ENCODE measurements around the gene FBF1.

The FBF1 gene

DNA sequence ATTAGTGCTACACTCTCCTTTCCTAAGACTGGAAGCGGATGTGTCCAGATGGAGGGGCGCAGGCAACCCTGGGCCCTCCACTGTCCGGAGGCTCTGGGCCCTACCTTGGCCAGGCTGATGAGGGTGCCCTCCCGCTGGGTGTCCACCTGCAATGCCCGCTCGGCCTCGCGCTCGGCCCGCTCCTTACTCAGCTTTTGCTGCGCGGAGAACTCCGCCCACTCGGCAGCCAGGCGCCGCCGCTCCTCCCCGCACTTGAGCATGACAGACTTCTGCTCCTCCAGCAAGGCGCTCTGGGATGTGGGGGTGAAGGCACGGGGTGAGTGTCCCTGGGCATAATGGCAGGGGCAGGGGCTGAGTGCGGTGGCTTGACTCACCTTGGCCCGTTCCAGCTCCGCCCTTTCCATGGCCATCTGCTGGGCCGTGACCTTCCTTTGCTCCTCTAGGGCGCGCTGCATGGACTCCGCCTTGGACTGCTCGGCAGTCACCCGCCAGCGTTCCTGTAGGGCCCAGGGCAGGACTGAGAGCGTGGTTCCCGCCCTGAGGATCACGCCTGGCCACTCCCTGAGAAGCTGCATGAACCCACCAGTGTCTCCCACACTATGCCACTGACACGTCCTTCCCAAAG lies 26.1 kb downstream of the FBF1 start:
- no peak for DNase-seq

DNA sequence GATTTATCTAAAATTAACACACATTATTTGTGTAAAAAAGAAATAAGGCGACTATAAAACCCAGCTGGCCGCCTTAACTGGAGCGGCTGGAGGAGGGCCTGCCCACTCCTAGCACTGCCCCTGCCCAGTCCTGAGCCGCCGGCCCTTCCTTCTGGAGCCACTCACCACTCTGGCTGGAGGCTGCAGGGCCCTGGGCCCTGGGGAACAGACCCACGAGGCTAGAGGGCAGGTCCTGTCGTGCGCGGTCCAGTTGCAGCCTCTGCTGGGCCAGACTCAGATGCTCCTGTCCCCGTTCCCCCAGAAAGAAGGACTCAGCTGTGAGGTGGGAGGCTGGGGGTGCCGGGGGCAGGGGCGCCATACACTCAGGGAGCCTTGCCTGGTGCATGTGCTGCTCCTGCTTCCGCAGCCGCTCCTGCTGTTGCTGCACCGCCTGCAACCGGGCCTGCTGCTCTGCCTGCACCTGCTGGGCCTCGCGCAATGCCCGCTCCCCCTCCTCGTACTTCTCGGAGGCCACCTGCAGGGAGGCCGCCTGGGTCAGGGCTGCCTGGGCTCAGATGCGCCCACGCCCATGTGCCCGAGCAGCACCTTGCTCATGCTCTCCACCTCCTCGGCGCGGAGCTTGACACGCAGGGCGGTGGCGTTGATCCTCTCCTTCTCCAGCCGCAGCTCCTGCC lies 27.2 kb downstream of the FBF1 start:
- DNase-seq, result no peak

DNA sequence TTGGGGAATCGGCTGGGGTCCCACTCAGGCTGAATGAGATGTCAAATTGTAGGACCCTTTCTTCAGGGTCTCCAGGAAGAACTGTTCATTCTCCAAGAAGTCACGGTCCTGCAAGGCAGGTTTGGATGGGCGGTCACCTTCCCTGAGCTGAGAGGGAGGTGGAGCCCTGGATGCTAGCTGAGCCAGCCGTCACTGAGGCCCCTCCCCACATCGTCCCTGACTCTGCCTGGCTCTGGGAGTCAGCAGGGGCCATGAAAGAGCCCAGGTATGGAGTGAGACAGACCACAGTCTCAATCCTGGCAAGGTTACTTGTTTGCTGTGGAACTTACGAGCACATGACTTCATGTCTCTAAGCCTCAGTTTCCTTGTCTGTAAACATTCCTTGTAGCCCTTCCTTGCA lies 30.1 kb downstream of the FBF1 start:
- no peak for DNase-seq

DNA sequence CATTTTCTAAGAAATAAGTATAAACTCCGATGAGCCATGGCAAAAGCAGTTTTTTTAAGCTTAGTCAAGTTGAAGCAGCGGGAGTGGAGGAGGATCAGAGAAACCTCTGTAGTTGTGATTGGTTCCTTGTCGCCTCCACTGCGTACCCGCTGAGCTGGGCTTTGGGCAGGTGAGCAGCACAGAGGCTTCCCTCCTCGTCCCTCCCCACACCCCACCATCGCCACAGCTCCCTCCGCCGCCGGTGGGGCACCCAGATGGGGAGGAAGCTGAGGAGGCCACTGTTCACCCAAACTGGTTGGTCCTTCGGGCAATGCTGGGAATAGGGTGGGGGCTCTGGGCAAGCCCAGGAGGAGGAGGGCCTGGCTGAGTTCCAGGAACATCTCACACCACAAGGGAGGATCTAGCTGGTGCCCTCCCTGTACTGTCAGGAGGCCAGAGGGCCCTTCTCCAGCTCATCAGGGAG lies 31.0 kb downstream of the FBF1 start:
- DNase-seq, result no peak

DNA sequence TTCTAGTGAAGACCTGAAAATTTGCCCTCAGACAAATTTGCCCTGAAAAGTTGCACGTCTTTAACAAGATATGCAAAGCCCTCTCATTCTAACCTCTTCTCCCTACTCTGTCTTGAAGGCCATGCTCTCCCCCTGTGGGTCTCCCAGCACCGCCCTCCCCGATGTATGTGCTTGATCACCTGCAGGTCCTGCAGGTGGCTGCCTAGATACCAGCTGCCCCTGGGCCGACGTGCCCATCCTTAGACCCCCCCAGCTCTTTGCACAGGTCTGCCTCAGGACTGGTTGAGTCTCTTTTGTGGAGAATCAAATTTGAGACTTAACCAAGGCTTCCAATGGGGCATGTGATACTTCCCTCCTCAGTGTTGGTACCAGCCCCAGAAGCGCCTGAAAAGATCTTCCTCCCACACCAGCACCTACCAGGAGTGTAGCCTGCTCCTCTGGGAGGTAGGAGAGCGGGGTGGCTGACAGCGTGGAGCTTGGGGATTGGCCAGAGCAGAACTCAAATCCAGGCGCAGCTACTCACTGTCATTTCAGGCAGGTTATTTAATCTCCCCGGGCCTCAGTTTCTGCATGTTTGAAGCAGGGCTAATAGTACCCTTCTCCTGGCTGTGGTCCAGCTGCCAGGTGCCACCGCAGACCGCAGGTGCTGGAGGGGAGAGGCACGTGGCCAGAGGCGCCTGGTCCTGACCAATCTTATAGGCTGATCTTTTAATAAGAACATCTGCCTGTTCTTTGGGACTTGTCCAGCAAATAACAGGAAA lies 31.6 kb downstream of the FBF1 start:
- DNase-seq, result no peak

DNA sequence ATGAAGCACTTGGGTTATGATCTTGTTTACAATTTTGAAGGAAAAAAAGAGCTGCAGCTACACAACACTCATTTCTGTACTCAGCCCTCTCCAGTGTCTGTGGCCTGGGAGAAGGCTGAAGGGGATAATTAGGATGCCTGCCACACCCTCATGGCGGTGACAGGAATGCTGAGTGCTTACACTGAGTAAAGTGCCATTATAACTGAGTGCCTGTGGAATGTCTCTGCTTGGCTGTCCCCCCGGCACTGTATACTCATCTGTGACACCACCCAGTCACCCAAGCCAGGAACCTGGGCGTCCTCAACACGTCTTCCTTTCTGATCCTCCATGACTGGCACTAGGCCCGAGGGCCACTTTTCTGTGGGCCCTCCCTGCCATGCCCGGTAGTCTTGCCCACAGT lies 32.6 kb downstream of the FBF1 start:
- DNase-seq, result no peak

DNA sequence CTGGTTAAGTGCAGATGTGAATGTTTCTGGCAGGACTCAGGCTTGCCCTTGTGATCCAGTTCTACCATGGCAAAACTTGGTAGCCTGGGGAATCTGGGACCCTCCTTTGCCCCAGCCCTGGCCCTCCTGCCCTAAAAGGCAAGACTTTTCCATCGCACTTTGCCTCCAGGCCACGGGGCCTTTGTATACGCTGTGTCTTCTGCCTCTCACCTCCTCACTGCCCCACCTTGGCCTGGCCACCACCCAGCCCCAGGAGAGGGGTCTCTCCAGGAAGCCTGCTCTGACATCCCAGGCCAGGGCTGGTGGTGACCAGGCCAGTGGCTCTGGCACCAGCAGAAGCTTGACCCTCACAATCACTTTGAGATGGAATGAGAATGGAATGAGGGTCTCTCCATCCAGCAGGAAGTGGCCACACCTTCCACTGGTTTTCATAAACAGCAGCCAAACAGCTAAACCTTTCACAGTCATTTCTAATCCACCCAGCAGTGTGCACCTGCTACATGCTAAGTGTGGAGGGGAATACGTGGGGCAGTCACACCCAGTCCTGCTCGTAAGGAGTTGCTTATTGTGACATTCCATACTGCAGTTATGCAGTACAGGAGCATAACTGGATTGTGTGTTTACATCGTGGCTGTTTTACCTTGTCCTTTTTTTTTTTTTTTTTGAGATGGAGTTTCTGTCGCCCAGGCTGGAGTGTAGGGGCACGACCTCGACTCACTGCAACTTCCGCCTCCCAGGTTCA lies 34.5 kb downstream of the FBF1 start:
- DNase-seq, result no peak

DNA sequence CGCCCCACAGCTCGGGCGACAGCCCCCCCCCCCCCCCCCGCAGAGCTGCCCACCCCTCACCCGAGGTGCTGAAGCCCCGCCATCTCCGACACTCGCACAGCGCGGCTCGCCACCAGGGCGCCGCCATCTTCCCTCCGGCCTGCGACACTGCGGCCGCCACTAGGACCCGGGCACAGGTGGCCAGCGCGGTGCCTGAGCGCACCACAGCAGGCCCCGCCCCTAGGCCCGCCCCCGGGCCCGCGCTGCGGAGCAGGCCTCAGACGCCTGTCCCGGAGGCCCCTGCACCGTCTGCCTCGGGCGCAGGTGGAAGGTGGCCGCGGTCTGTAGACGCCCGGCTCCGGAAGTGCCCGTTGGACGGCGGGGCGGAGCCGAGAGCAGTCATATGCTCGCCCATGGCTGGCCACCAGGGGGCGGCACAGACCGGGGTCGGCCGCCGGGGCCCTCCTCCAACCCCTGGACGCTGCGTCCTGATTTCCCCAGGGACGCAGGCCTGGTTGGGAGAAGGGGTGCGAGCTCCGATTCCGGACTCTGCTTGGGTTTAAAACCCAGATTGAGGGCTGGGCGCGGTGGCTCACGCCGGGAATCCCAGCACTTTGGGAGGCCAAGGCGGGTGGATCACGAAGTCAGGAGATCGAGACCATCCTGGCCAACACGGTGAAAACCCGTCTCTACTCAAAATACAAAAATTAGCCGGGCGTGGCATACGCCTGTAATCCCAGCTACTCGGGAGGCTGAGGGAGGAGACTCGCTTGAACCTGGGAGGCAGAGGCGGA lies 35.9 kb downstream of the FBF1 start, which contains the start of gene MRPL38:
Gene MRPL38, minus strand, starts transcription at position 136 of the 773 bp plus-strand sequence. Its CDS starts 9 bp downstream, at position 127.
- DNase-seq, result peak; percentile 97

DNA sequence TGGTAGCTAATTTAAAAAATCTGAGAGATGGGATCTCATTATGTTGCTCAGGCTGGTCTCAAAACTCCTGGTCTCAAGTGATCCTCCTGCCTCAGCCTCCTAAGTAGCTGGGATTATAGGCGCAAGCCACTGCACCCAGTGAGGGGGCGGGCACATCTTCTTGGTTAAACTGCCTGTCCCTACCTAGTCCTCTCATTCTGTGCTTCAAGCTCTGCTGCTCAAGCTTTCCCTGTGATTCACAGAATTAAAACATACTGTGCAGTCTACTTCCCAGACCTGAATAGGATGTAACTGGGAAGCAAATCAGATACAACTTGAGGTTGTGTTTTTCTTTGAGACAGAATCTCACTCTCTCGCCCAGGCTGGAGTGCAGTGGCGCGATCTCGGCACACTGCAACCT lies 38.4 kb downstream of the FBF1 start:
- no peak for DNase-seq

DNA sequence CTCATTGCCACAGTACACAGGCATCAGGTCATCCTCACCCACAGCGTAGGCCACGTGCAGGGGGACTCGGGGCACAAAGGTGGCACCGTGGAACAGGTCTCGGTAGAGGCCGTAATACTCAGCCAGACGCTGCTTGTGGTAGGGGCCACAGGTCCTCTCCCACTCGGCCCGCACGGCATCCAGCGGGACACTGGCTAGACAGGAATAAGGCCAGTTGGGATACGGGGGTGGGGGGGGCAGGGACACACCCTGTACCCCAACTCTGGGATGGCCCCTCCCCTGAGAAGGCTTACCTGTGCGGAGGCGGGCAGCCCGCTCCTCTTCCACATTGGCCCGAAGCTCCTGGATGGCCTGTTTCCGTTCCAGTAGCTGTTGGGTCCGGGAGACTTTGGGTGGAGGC lies 39.1 kb downstream of the FBF1 start:
- DNase-seq, result no peak

DNA sequence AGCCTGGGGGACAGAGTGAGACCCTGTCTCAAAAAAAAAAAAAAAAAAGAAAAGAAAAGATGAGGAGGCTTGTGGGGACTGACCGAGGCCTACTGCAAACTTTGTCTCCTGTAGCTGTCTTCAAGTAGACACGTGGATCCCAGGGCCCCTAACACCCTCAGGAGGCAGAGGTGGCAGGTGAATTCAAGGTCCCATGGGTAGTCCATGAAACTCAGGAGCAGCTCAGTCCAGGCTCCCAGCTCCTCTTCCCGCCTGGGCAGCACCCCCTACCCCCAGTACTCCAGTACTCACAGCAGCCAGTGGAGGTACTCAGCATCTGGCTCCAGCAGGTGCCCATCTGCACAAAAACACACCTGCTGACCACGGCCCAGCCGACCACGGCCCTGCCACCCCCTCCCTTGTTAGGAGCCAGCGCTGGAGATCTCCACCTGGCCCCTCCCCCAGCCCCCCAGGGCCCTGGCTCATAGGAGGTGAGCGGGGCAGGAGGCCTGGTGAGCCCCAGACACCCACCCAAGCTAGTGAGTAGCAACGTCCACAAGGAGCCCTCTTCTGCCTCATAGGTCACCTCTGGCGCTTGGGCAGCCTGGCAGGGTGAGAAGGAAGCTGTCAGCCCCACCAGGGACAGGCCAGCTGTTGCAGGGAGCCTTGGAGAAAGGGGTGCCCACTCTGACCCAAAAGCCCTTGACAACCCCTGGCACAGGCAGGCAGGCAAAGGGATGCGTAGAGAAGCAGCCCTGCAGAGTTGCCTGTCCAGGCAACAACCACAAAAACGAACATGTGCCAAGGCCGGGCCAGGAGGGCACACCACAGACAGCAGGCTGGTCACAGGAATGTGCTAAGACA lies 39.9 kb downstream of the FBF1 start:
- no peak for DNase-seq

DNA sequence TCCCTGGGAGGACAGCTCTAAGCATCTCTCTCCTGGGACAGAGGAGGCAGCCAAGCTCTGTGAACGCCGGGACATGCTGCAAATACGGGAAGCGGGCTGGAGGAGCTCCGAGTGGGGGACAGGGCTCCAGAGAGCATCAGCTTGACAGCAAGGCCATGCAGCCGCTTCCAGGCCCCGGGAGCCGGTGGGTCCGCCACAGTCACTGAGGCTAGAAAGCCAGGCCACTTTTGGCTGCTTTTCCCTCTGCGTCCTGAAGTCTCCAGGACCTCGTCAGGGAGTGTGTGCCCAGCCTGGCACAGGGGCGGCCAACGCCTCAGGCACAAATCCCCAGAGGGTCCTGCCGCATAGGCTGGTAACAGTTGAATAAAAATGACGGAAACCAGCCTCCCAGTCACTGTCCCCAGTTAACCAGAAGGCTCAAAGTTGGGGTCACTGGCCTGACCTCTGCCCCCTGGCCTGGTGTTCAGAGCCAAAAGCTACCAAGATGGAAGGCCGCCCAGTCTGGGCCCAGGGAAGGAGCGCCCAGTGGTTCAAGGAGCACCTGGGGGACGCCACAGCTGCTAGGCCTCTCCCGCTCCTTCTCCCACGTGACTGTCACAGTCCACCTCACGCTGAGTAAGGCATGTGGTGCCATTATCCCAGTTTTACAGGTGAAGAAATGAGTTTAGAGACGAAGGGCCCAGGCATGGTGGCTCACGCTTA lies 40.9 kb downstream of the FBF1 start:
- DNase-seq, result no peak

DNA sequence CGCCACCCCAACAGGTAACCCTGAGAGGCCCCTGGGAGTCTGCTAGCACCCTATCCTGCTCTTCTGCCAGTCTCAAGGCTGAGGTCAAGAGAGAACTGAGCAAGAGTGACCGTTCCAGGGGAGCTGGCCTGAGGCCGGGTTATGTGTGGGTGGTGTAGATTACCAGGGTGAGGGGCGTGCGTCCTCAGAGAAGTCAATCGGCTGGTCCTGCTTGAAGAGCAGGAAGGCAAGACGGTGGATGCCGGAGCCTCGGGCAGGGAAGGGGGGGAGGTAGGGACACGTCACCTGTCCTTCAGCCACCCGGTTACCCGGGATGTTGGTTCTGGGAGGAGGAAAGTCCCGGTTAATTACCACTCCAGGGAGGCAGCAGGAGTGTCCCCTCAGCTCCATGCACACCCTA lies 41.5 kb downstream of the FBF1 start:
- no peak for DNase-seq

DNA sequence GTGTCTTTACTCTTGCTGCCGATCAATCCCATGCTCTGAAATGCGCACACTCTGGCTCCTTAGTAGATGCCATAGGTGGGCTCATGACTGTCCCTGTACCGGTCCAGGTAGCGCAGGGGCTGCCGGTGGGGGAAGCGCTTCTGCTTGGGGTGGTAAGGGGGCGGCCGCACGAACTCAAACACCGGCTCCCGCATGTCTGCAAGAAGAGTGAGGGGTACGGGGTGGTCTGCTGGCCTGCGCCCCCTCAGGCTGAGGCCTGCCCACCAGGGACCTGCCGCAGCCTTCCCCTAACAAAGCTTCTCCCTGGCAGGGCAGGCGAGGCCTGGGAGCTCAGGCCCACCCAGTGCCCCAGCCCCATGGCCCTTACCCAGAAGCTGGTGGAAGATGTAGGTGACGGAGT lies 42.1 kb downstream of the FBF1 start:
- no peak for DNase-seq

DNA sequence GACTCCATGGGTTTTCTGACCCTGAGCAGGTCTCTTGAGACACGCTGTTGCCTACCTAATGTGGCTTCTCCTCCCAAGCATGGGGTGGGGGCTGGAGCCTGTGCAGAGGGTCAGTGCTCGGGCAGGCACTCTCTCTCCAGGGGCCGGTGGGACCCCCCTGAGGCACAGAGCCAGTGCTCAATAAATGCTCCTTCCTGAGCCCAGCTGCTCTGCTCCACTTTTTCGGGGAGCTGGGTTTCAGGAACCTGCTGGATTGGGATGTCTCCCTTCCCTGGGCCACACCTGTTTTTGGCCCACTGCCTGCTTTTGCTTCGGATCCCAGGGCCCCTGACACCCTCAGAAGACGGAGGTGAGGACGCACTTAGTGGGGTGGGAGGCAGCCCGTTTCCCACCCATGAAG lies 42.8 kb downstream of the FBF1 start:
- DNase-seq, result no peak

DNA sequence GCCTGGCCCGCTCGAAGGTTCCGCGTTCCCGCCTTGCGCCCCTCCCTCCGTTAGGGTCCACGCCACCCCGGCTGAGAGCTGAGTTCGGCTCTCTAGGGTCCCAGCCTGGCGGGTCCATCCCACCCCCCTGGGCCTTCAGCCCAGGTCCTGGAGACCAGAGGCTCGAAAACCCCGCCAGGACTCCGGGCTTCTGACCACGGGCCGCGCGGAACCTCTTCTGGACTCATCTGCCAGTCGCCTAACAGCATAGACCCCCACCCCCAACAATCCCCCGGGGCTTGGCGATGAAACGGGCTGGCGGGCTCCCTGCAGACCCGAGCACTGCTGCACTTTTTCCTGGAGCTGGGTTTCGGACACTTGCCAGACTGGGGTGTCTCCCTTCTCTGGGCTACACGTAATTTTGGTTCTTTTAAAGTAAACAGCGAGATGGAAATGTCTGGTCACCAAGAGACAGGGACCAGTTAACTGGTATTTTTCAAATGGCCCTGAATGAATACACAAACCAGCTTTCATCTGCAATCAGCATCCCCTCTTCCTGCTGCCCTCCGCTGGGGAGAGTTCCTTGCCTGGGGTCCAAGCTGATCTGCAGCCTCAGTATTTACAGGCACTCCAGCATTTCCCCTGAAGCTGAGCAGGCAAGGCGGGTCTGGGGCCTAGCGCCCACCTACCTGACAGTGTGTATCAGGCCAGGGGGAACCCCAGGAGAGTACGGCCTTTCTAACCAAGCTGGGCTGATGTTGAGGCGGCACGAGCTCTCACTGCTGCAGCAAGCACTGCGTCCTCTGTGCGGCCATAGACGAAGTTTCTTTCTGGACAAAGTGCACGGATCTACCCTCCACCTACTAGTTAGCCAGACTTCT lies 43.5 kb downstream of the FBF1 start:
- DNase-seq, result peak; percentile 20

DNA sequence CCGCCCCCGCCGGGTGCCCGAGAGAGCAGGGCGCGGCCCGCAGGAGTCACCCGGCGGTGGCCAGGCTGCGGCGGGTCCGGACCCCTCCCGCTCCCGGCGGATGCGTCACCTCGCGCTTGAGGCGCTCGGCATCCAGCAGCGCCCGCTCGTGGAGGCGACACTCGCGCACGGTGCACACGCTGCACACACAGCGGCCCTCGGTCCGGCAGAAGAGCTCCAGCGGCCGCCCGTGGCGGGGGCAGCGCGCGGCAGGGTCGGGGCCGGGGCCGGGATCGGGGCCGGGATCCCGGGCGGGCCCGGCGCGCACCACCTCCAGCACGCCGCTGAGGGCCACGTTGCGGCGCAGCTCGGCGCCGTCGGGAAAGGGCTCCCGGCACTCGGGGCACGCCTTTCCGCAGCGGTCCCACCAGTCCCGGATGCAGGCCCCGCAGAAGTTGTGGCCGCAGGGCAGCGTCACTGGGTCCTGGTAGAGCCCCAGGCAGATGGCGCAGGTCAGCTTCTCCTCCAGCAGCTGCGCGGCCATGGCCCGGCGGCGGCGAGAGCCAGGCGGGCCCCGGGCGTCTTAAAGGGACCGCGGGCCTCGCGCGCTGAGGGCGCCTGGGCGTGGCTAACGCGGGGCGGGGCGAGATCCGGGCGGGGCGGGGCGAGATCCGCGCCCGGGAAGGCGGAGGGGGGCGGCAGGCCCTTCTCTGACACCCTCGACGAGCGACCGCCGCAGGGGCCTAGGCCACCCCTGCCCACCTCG lies 44.3 kb downstream of the FBF1 start, which contains the start of gene TRIM65:
Gene TRIM65, minus strand, starts transcription at position 537 of the 745 bp plus-strand sequence. Its CDS starts 14 bp downstream, at position 523.
- DNase-seq, result peak; percentile 91

DNA sequence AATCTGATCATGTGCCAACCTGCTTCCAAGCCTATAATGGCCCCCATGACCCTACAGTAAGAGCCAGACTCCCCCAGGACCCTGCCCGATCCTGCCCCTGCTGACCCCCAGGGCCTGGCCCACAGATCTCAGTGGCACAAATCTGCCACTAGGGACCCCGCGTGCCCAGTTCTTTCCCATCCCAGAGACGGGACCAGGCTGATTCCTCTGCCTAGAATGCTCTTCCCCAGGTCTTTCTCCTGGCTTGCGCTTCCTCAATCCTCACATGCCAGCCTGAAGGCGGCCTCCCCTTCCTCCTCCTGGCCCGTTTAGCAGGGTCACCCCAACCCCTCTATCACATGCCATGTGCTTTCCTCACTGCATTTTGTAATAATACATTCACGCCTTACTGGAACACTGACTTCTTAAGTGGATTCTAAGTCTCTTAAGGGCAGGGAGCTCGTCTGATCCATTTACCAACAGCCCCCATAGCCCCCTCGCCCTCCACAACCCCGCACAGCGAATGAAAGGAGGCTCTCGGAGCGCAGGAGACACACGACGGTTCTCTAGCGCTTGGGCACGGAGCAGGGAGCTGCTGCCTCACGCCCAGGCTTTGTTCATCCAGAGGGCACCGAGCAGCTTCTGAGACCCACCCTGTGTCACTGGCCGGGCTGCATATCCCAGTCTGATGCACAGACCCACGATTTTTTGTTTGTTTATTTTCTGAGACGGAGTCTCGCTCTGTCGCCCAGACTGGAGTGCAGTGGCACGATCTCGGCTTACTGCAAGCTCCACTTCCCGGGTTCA lies 45.3 kb downstream of the FBF1 start:
- peak; percentile 48 for DNase-seq

Data from eye (tissue), 1 donor.